ENCODE measurements around the gene GALNT7.

DNA sequence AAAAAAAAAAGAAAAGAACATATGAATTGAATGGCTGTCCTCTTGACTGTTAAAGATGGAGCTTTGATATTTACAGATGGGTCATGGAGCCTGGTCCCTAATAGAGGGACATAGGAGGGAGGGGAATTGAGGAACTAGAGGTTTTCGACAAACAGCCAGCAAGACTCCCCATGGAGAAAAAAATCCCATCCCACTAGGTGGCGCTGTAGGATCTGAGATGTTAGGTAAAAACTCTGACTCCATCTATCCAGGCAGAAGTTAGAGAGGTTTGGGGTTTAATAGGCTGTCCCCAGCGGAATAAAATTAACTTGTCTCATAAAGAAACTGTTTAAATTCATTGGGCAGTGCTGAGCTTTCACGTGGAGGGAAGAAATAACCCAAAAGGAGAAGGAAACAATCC lies 119.7 kb downstream of the GALNT7 start:
- TF ChIP-seq CTCF (IDR thresholded peaks at IDR 0.05) (peak; percentile 50 to 71 (median 61)), POLR2A (IDR thresholded peaks at IDR 0.05) (no peak)

Measured in heart left ventricle (tissue), 13 donors.